Skeletal muscle tissue (tissue), 4 donors: ENCODE data around the gene STT3B. TPM values are rescaled to one million over a fixed set of nuclear protein-coding genes. Genes with fewer than 3 reads are reported as not detected.
A peak's percentile ranks its signal among the peaks of the same experiment; 100 is the strongest.

Experiments used
- H3K27ac ChIP-seq: one replicate; pipeline ENCODE4 v1.7.0; 2013; ENCODE audit warnings: mild to moderate bottlenecking, low read depth, low read length, inconsistent platforms
- H3K27me3 ChIP-seq, 3 donors: one replicate each; pipeline ENCODE4 v1.7.0; 2013; ENCODE audit warnings: low read length in 3 of 3; ENCODE audit not compliant: control insufficient read depth in 3 of 3, insufficient read depth in 3 of 3
- H3K36me3 ChIP-seq, 3 donors: one replicate each; pipeline ENCODE4 v1.7.0; 2013; ENCODE audit warnings: low read length in 3 of 3; ENCODE audit not compliant: control insufficient read depth in 3 of 3, insufficient read depth in 3 of 3
- H3K4me1 ChIP-seq, 3 donors: one replicate each; pipeline ENCODE4 v1.7.0; 2013; ENCODE audit warnings: low read length in 3 of 3, mild to moderate bottlenecking in 3 of 3; ENCODE audit not compliant: control insufficient read depth in 3 of 3, insufficient read depth in 3 of 3
- H3K4me3 ChIP-seq, 3 donors: one replicate each; pipeline ENCODE4 v1.7.0; 2013; ENCODE audit warnings: low read length in 3 of 3
- H3K9ac ChIP-seq, 3 donors: one replicate each; pipeline ENCODE4 v1.7.0; 2013; ENCODE audit warnings: low read length in 3 of 3, mild to moderate bottlenecking in 3 of 3, moderate library complexity in 2 of 3, low read depth in 1 of 3
- H3K9me3 ChIP-seq, 3 donors: one replicate each; pipeline ENCODE4 v1.7.0; 2013; ENCODE audit warnings: low read length in 3 of 3; ENCODE audit not compliant: control insufficient read depth in 3 of 3
- total RNA-seq: library from RNA; depleted of rRNA; stranded (reverse); fragments of >200 nt; gene quantifications from one replicate; pipeline ENCODE4 v1.2.3, GENCODE V29; 2014
- donor health status: Osteomylitis.

STT3B gene
- total RNA-seq, 1 donor from 2014 or later: 148 TPM

DNA sequence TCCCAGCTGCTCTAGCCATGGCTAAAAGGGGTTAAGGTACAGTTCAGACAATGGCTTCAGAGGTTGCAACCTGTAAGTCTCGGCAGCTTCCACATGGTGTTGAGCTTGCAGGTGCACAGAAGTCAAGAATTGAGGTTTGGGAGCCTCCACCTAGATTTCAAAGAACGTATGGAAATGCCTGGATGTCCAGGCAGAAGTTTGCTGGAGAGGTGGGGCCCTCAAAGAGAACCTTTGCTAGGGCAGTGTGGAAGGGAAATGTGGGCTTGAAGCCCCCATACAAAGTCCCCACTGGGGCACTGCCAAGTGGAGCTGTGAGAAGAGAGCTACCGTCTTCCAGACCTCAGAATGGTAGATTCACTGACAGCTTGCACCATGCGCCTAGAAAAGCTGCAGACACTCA lies 73.7 kb downstream of the STT3B start:
- Histone ChIP-seq H3K27me3 (no peaks in the 10 kb centered on the region), H3K27ac (no peak overlapping the region), H3K4me1 (no peaks in the 10 kb centered on the region), H3K4me3 (no peak overlapping the region), H3K9me3 (peaks cover 0 to 6% (median 0%) of the 10 kb centered on the region in 3 donors), H3K9ac (no peak overlapping the region), H3K36me3 (peaks cover 0 to 8% (median 0%) of the 10 kb centered on the region in 3 donors)

DNA sequence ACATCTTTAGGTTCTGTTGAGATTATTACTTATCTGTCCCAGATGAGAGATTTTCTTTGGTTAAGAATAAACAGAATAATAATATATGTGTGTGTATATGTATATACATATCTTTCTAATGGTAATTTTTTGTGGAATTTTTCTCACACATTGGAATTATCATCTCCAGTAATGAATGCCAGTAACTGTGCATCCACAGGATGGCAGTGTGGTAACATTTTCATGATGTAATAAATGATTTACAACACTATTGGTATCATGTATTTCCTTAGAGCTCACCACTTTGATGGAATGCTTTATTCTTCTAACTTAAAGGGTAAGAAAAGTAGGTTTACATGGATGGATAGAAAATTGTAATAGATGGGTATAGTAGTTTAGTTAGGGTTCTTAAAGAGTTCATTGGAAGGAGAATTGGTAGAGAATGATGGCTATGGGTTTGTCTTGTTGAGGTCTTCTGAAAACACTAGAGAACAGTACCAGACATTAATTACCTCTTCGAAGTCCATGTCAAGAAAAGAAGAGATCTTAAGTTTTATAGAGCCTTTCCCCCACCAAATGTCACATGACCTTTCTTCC lies 78.1 kb downstream of the STT3B start:
- H3K36me3 ChIP-seq: peaks cover 0 to 8% (median 0%) of the 10 kb centered on the region in 3 donors
- no peaks in the 10 kb centered on the region for H3K4me1 ChIP-seq
- no peak overlapping the region for H3K9ac ChIP-seq
- H3K27me3 ChIP-seq: no peaks in the 10 kb centered on the region
- no peak overlapping the region for H3K27ac ChIP-seq
- no peak overlapping the region for H3K4me3 ChIP-seq
- peaks cover 0 to 6% (median 0%) of the 10 kb centered on the region in 3 donors for H3K9me3 ChIP-seq

DNA sequence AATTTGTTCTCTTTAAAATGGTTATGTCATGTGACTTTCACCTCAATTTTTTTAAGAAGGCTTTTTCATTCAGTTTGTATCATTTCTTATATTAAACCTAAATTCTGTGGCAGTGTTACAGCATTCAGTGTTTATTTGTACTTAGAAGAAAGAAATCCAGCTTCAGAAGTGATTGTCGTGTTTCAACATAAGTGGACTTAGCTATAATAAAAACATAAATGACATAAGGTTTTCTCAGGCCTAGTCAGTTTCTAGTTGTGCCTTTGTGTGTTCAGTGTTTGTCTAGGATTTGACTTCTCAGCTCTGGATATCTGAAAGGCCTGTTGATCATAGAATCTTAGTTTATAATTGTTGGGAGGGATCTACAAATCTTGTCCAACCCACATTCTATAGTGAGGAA lies 80.5 kb downstream of the STT3B start:
- H3K27ac ChIP-seq: no peak overlapping the region
- H3K9me3 ChIP-seq: no peaks in the 10 kb centered on the region
- H3K9ac ChIP-seq: no peak overlapping the region
- no peaks in the 10 kb centered on the region for H3K27me3 ChIP-seq
- no peaks in the 10 kb centered on the region for H3K36me3 ChIP-seq
- no peak overlapping the region for H3K4me3 ChIP-seq
- no peaks in the 10 kb centered on the region for H3K4me1 ChIP-seq

DNA sequence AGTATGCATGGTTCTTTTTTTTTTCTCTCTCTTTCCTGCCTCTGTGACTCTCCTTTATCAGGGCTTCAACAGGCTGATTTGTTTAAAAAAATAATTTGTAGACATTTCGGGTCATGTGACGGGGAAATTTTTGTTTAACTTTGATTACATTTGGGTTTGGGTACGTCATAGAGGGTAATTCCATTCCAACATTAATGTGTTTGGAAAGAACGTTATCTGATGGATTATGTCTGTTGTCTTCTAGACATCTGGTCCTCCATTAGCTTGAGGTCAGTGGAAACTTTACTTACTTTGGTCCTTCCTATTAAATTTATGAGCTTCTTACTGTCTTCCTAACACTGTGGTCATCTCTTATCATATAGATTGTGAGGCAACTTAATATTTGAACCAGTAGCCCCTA lies 80.9 kb downstream of the STT3B start:
- Histone ChIP-seq H3K27ac (no peak overlapping the region), H3K27me3 (no peaks in the 10 kb centered on the region), H3K4me1 (no peaks in the 10 kb centered on the region), H3K36me3 (peaks cover 0 to 2% (median 0%) of the 10 kb centered on the region in 3 donors), H3K9ac (no peak overlapping the region), H3K9me3 (no peaks in the 10 kb centered on the region), H3K4me3 (no peak overlapping the region)

DNA sequence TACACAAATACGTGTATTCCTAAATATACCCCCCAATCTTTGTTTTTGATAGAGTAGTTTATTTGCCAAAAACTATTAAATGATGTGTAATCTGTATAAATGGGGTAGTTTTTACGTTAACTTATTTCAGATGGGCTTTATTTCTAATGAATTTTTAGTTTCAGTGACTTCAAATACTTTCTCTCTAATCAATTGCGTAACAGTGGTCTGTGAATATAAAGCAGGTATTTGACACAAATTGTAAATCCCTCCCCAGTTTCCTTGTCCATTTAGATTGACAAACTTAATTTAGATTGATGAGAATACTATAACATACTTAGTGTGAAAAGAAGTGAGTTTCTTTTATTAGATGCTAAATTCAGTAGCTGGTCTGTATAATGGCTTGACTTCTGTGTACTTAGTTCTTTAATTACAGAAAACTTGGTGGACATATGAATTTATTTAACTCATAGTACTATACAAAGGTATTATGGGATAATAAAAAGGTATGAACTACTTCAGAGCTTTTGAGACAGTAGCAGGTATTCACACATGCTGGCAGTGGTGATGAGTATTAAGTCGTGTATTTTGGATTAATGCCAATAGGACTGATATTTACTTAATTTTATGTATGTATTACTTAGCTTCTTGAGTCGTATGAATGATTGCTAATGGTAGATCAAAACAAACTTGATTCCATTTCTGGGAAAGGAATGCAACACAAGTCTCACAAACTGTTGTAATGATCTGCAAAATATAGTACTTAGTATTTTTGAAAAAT lies 81.6 kb downstream of the STT3B start:
- no peak overlapping the region for H3K4me3 ChIP-seq
- no peak overlapping the region for H3K9ac ChIP-seq
- peaks cover 0 to 2% (median 0%) of the 10 kb centered on the region in 3 donors for H3K36me3 ChIP-seq
- no peak overlapping the region for H3K27ac ChIP-seq
- H3K27me3 ChIP-seq: no peaks in the 10 kb centered on the region
- H3K9me3 ChIP-seq: no peaks in the 10 kb centered on the region
- H3K4me1 ChIP-seq: no peaks in the 10 kb centered on the region

DNA sequence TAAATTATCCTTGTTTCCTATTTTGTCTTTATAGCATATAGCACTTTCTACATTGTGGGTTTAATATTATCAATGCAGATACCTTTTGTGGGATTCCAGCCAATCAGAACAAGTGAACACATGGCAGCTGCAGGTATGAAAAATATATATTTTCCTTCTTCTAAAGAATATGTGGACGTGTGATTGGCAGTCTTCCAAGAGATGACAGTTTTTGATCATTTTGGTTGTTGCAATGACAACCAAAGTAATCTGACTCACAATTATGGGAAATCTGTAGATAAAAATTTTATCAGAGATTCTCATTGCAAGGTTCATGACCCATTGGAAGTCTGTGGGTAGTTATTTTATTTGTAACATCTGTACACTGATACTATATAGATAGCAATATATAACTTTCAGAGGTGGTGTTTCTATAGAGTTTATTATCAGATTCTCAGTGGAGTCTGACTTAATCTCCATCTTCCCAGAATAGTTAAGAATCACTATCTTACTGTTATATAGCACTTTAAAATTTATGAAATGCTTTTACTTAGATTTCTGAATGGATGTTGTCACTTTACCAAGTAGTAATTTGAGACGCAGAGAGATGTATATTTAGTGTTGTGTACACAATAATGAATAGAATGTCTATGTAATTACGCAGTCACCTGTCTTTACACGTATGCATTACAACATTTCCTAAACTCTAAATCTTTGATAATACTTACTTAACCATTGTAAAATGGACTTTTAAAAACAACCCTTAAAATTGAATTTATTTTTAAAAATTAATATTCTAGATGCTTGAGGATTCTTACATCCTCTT lies 82.5 kb downstream of the STT3B start:
- Histone ChIP-seq H3K9ac (no peak overlapping the region), H3K36me3 (peaks cover 0 to 3% (median 0%) of the 10 kb centered on the region in 3 donors), H3K4me1 (no peaks in the 10 kb centered on the region), H3K9me3 (no peaks in the 10 kb centered on the region), H3K4me3 (no peak overlapping the region), H3K27ac (no peak overlapping the region), H3K27me3 (no peaks in the 10 kb centered on the region)

DNA sequence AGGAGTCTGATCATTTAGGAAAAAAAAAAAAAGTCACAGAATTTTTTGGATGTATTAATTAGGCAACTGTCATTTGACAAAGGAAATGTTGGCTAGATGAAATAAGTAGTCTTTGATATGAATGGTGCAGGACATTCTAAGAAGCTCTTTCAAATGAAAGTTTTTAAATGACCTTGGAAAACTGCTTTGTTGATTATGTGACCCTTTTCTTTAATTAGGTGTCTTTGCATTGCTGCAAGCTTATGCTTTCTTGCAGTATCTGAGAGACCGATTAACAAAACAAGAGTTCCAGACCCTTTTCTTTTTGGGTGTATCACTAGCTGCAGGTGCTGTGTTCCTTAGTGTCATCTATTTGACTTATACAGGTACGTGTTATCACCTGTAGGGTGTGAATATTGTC lies 84.0 kb downstream of the STT3B start:
- Histone ChIP-seq H3K36me3 (peaks cover 0 to 8% (median 0%) of the 10 kb centered on the region in 3 donors), H3K9ac (no peak overlapping the region), H3K27me3 (no peaks in the 10 kb centered on the region), H3K4me3 (no peak overlapping the region), H3K4me1 (no peaks in the 10 kb centered on the region), H3K27ac (peak overlapping the region; percentile 38), H3K9me3 (no peaks in the 10 kb centered on the region)

DNA sequence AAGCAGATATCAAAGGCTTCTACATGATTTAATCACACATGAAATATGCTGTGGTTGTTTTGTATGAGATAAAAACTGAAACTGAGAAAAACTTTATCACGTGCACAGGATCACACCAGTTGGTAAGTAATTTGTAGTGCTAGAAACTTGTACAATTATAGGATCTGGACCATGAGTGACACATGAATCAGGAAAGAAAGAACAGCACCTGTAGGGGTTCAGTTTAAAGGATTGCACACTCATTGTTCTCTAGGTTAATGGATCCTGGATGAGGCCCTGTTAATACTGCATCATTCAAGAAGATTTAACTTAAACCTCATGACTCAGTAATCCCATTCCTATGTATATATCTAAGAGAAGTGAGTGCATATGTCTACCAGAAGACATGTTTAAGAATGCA lies 87.9 kb downstream of the STT3B start:
- Histone ChIP-seq H3K4me3 (no peak overlapping the region), H3K9ac (no peak overlapping the region), H3K4me1 (no peaks in the 10 kb centered on the region), H3K27ac (no peak overlapping the region), H3K9me3 (no peaks in the 10 kb centered on the region), H3K27me3 (no peaks in the 10 kb centered on the region), H3K36me3 (peaks cover 0 to 13% (median 9%) of the 10 kb centered on the region in 3 donors)

DNA sequence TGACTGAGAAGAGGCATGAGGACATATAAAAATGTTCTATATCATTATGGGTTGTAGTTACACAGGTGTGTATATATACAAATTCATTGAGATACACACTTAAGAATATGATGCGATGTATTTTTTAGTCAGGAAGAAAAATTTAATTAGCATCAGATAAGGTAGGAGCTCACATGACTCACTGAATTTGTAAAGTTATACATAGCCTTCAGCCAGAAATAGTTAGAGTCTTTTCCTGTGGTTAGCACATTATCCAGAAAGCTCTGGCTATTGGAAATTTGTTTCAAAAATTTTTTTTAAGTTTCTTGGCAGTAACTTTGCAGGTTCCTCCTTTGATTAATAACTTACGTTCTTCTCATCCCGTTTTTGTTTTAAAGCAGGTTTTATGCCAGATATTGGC lies 88.6 kb downstream of the STT3B start:
- Histone ChIP-seq H3K9me3 (no peaks in the 10 kb centered on the region), H3K27ac (no peak overlapping the region), H3K4me1 (no peaks in the 10 kb centered on the region), H3K4me3 (no peak overlapping the region), H3K36me3 (peaks cover 0 to 15% (median 13%) of the 10 kb centered on the region in 3 donors), H3K9ac (no peak overlapping the region), H3K27me3 (no peaks in the 10 kb centered on the region)
